Kidney (tissue), 14 donors: ENCODE results near the gene SNX22. TPM values are rescaled to one million over a fixed set of nuclear protein-coding genes. Genes with fewer than 3 reads are reported as not detected.

ENCODE experiments used
- DNase-seq, 5 donors: peaks; one replicate each; pipeline ENCODE4 v3.0.0-alpha.2; 2013 to 2020
- FAIRE-seq: peaks from 2 replicates; lab custom pipeline; 2012; peaks lifted over from hg19 to GRCh38; lab: Jason Lieb, UNC
- H3K27ac ChIP-seq, 2 donors: one replicate each; pipeline ENCODE4 v1.7.0; 2013; ENCODE audit warnings: low read depth in 2 of 2, low read length in 2 of 2, inconsistent platforms in 1 of 2
- H3K27me3 ChIP-seq: one replicate; pipeline ENCODE4 v1.7.1; 2013; ENCODE audit warnings: low read length, inconsistent platforms; ENCODE audit not compliant: control insufficient read depth, insufficient read depth
- H3K36me3 ChIP-seq, 3 donors: one replicate each; pipeline versions ENCODE4 v1.7.0 to v1.7.1; 2013; ENCODE audit warnings: low read length in 3 of 3, control low read depth in 1 of 3, inconsistent platforms in 1 of 3; ENCODE audit not compliant: insufficient read depth in 3 of 3, control insufficient read depth in 2 of 3
- H3K4me1 ChIP-seq, 3 donors: one replicate each; pipeline versions ENCODE4 v1.7.0 to v1.7.1; 2013; ENCODE audit warnings: low read length in 3 of 3, inconsistent platforms in 1 of 3, low read depth in 1 of 3; ENCODE audit not compliant: control insufficient read depth in 2 of 3, insufficient read depth in 2 of 3
- H3K4me3 ChIP-seq, 3 donors: one replicate each; pipeline versions ENCODE4 v1.7.0 to v1.8.1; 2013; ENCODE audit warnings: low read length in 3 of 3, control low read depth in 1 of 3, inconsistent platforms in 1 of 3
- H3K9ac ChIP-seq, 3 donors: one replicate each; pipeline versions ENCODE4 v1.7.0 to v1.7.1; 2013; ENCODE audit warnings: low read length in 3 of 3, control low read depth in 1 of 3, inconsistent platforms in 1 of 3
- H3K9me3 ChIP-seq, 3 donors: one replicate each; pipeline versions ENCODE4 v1.7.0 to v1.7.1; 2013; ENCODE audit warnings: low read length in 3 of 3, control low read depth in 1 of 3, inconsistent platforms in 1 of 3; ENCODE audit not compliant: control insufficient read depth in 2 of 3, insufficient read depth in 1 of 3
- CTCF ChIP-seq: IDR thresholded peaks from 3 replicates; pipeline ENCODE4 v1.5.1; 2012; ENCODE audit warnings: mild to moderate bottlenecking, moderate library complexity, borderline replicate concordance; ENCODE audit not compliant: insufficient read depth; ENCODE audit errors: extremely low read depth
- intact Hi-C: fragments of 100-400 bp; cut with DNase I; formaldehyde crosslinking; loops from one replicate; pipeline ENCODE4 v1.11.1; 2022
- polyA plus RNA-seq: library from polyadenylated mRNA; stranded (reverse); fragments of 350-450 nt; fragmentation: Illumina TruSeq; extraction: RNeasy Lipid Tissue Mini Kit (QIAGEN cat#74804); gene quantifications from one replicate; pipeline ENCODE4 v1.2.3, GENCODE V29; 2014; ENCODE audit warnings: low read depth, low replicate concordance; ENCODE audit not compliant: insufficient read depth
- total RNA-seq: library from RNA; stranded (reverse); fragmentation: NEBNext Ultra II Directional; extraction: Animal tissue kit (Norgen Biotek cat#: 25700); gene quantifications from one replicate; pipeline ENCODE4 v1.2.1, GENCODE V29; 2021
- donor health status: control.
- donor health status: control.
- donor health status: control.
- donor health status: control.
- donor health status: control.
- donor health status: DM: yes; HTN: yes; CAD: no.
- donor health status: Normal renal cell carcinoma (clear cell type).

SNX22 gene
- total and polyA plus RNA-seq, 2 donors from 2014 or later = 1.1 to 4.6 TPM

GRCh38 chr15:64121614-64122013, 29.9 kb upstream of the SNX22 start:
- intact Hi-C loops = no loop called here
- TF ChIP-seq CTCF = no peak
- DNase-seq (no peak), FAIRE-seq (no peak)
- Histone ChIP-seq H3K9me3 (no peaks in the 10 kb centered on the region), H3K4me3 (no peak overlapping the region), H3K27ac (no peak overlapping the region), H3K36me3 (peaks cover 14 to 55% (median 36%) of the 10 kb centered on the region in 3 donors), H3K9ac (no peak overlapping the region), H3K4me1 (no peaks in the 10 kb centered on the region), H3K27me3 (no peaks in the 10 kb centered on the region)

- intact Hi-C loops = no loop called here
- TF ChIP-seq CTCF = no peak
- H3K4me1 ChIP-seq = no peaks in the 10 kb centered on the region
- FAIRE-seq (no peak), DNase-seq (no peak)
- H3K27ac ChIP-seq = no peak overlapping the region
- peaks cover 14 to 63% (median 42%) of the 10 kb centered on the region in 3 donors for H3K36me3 ChIP-seq
- no peak overlapping the region for H3K4me3 ChIP-seq
- H3K9me3 ChIP-seq = no peaks in the 10 kb centered on the region
- H3K9ac ChIP-seq = no peak overlapping the region
- no peaks in the 10 kb centered on the region for H3K27me3 ChIP-seq
These were observed 29.1 kb upstream of the SNX22 start for GRCh38 chr15:64122444-64122843.

GRCh38 chr15:64122936-64123351, 28.6 kb upstream of the SNX22 start:
- peaks cover 18 to 66% (median 47%) of the 10 kb centered on the region in 3 donors for H3K36me3 ChIP-seq
- no peak for DNase-seq

More at GRCh38 chr15:64122936-64123351, 28.6 kb upstream of the SNX22 start:
- H3K4me1 ChIP-seq = no peaks in the 10 kb centered on the region
- intact Hi-C loops = no loop called here
- no peaks in the 10 kb centered on the region for H3K27me3 ChIP-seq
- no peak for FAIRE-seq
- no peaks in the 10 kb centered on the region for H3K9me3 ChIP-seq
- no peak overlapping the region for H3K9ac ChIP-seq
- no peak for TF ChIP-seq CTCF
- H3K4me3 ChIP-seq = no peak overlapping the region
- H3K27ac ChIP-seq = no peak overlapping the region
